Ascending aorta (tissue), 2 donors: Measurements from ENCODE around the gene USP17L18. TPM values are rescaled to one million over a fixed set of nuclear protein-coding genes. Genes with fewer than 3 reads are reported as not detected.
"Not testable (repeated sequence)": the region's sequence is repeated elsewhere in the genome, so short reads cannot be mapped to it uniquely, and the experiment has no call there.

Experiments
- DNase-seq, 2 donors: peaks; one replicate each; pipeline ENCODE4 v3.0.0-alpha.2; 2019; ENCODE audit warnings: low spot score in 2 of 2
- H3K27ac ChIP-seq, 2 donors: fragments of 200-600 bp; sonication (generic); one replicate each; pipeline ENCODE4 v1.5.1; 2016 to 2017; ENCODE audit warnings: mild to moderate bottlenecking in 1 of 2
- H3K27me3 ChIP-seq: fragments of 200-600 bp; sonication (generic); one replicate; pipeline ENCODE4 v1.5.1; 2017
- H3K36me3 ChIP-seq, 2 donors: fragments of 200-600 bp; sonication (generic); one replicate each; pipeline ENCODE4 v1.5.1; 2016
- H3K4me1 ChIP-seq, 2 donors: fragments of 200-600 bp; sonication (generic); one replicate each; pipeline ENCODE4 v1.5.1; 2016 to 2017; ENCODE audit warnings: mild to moderate bottlenecking in 1 of 2
- H3K4me3 ChIP-seq, 2 donors: fragments of 200-600 bp; sonication (generic); one replicate each; pipeline ENCODE4 v1.5.1; 2016 to 2017; ENCODE audit warnings: mild to moderate bottlenecking in 1 of 2
- H3K9me3 ChIP-seq, 2 donors: fragments of 200-600 bp; sonication (generic); one replicate each; pipeline ENCODE4 v1.5.1; 2016
- intact Hi-C: fragments of 100-400 bp; cut with DNase I; formaldehyde crosslinking; loops from one replicate; pipeline ENCODE4 v1.15.1; 2023
- total RNA-seq: library from RNA; depleted of rRNA; stranded (reverse); fragments of >200 nt; gene quantifications from one replicate; pipeline ENCODE4 v1.1.0, GENCODE V29; 2016

USP17L18 gene
- total RNA-seq, 1 donor from 2014 or later = not detected

- H3K36me3 ChIP-seq, intact Hi-C loops, H3K27me3 ChIP-seq, H3K4me3 ChIP-seq, H3K4me1 ChIP-seq, H3K27ac ChIP-seq, H3K9me3 ChIP-seq: not testable (repeated sequence)
- peak; percentile 34 to 84 for DNase-seq
Measured at GRCh38 chr4:9271719-9272118, 23.3 kb downstream of the USP17L18 start.

Other genes starting within 250 kb of the USP17L18 start
- not detected for gene FAM90A26, start 78.2 kb upstream of the USP17L18 start, total RNA-seq
- gene USP17L10, start 38.0 kb upstream of the USP17L18 start, total RNA-seq = not detected
- gene USP17L11, start 33.2 kb upstream of the USP17L18 start, total RNA-seq = not detected
- not detected for gene USP17L12, start 28.5 kb upstream of the USP17L18 start, total RNA-seq
- not detected for gene USP17L13, start 23.7 kb upstream of the USP17L18 start, total RNA-seq
- not detected for gene USP17L15, start 14.2 kb upstream of the USP17L18 start, total RNA-seq
- gene USP17L17, start 4.8 kb upstream of the USP17L18 start, total RNA-seq = not detected
- gene USP17L19, start 4.7 kb downstream of the USP17L18 start, total RNA-seq = not detected
- not detected for gene USP17L20, start 9.5 kb downstream of the USP17L18 start, total RNA-seq
- gene USP17L21, start 14.2 kb downstream of the USP17L18 start, total RNA-seq = not detected
- gene USP17L22, start 19.0 kb downstream of the USP17L18 start, total RNA-seq = not detected
- gene USP17L24, start 76.5 kb downstream of the USP17L18 start, total RNA-seq = not detected
- not detected for gene USP17L25, start 81.3 kb downstream of the USP17L18 start, total RNA-seq
- gene USP17L26, start 86.0 kb downstream of the USP17L18 start, total RNA-seq = not detected
- gene USP17L5, start 90.8 kb downstream of the USP17L18 start, total RNA-seq = not detected
- not detected for gene USP17L27, start 95.5 kb downstream of the USP17L18 start, total RNA-seq
- gene USP17L28, start 100.3 kb downstream of the USP17L18 start, total RNA-seq = not detected
- not detected for gene USP17L29, start 105.0 kb downstream of the USP17L18 start, total RNA-seq
- gene USP17L30, start 114.5 kb downstream of the USP17L18 start, total RNA-seq = not detected
- gene DEFB131A, start 195.8 kb downstream of the USP17L18 start, total RNA-seq = not detected